NOMO-1 treated with dmso at 0.1 percent for 144 hours (cell line): ENCODE measurements around the gene NFYC.

Source experiments
- DNase-seq: peaks from one replicate; lab custom pipeline; 2025; ENCODE audit not compliant: unreplicated experiment; lab: John Stamatoyannopoulos, UW

NFYC gene

GRCh38 chr1:40794974-40795715 lies 103.6 kb downstream of the NFYC start:
- DNase-seq: no peak

GRCh38 chr1:40795811-40796586 lies 104.5 kb downstream of the NFYC start:
- no peak for DNase-seq

GRCh38 chr1:40796939-40797667 lies 105.6 kb downstream of the NFYC start:
- no peak for DNase-seq

GRCh38 chr1:40797668-40798010 lies 106.1 kb downstream of the NFYC start:
- no peak for DNase-seq

- no peak for DNase-seq
Measured at GRCh38 chr1:40798366-40799281, 107.1 kb downstream of the NFYC start.

GRCh38 chr1:40799351-40799867 lies 107.9 kb downstream of the NFYC start:
- no peak for DNase-seq

GRCh38 chr1:40801742-40802077 lies 110.2 kb downstream of the NFYC start:
- no peak for DNase-seq

- DNase-seq: peak; percentile 69
Measured at GRCh38 chr1:40802078-40802741, 110.7 kb downstream of the NFYC start.

GRCh38 chr1:40802742-40803113 lies 111.2 kb downstream of the NFYC start:
- DNase-seq: no peak

GRCh38 chr1:40803447-40803846 lies 111.9 kb downstream of the NFYC start:
- no peak for DNase-seq

GRCh38 chr1:40803902-40804301 lies 112.4 kb downstream of the NFYC start:
- DNase-seq: no peak

GRCh38 chr1:40806240-40806639 lies 114.7 kb downstream of the NFYC start:
- DNase-seq: no peak

GRCh38 chr1:40806731-40807695 lies 115.5 kb downstream of the NFYC start:
- DNase-seq: no peak

- DNase-seq: no peak
Measured at GRCh38 chr1:40808002-40808401, 116.5 kb downstream of the NFYC start.

- no peak for DNase-seq
Measured at GRCh38 chr1:40808444-40808843, 116.9 kb downstream of the NFYC start.

GRCh38 chr1:40808909-40809308 lies 117.4 kb downstream of the NFYC start:
- no peak for DNase-seq

GRCh38 chr1:40810927-40811326 lies 119.4 kb downstream of the NFYC start:
- no peak for DNase-seq

- no peak for DNase-seq
Measured at GRCh38 chr1:40815420-40815819, 123.9 kb downstream of the NFYC start.

GRCh38 chr1:40817791-40818263 lies 126.3 kb downstream of the NFYC start:
- no peak for DNase-seq
